ENCODE measurements around the gene RAB4B.

The RAB4B gene

DNA sequence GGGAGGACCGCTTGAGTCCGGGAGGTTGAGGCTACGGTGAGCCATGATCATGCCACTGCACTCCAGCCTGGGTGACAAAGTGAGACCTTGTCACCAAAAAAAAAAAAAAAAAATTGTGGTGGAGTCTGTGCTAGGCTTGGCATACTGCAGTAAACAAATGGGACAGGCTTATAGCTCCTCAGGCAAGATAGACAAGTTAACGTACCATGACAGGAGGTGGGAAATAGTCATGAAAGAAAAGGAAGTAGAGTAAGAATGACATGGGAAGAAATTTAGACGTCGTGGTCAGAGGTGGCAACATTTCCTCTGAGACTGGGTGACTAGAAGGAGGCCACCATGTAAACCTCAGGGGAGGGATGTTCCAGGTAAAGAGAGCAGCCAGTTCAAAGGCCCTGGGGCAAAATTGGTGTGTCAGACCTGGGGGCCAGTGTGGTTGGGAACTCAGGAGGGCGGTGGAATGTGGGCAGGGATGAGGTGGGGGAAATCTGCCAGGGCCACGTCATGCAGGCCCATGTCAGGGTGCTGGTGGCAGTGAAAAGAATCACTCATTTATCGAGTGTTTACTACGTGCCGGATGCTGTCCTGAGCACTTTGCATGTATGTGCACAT is 21.4 kb upstream of the RAB4B start:
- Histone ChIP-seq H3K79me1 (ENCODE audit: low read depth, low read length) (peaks cover 18% of the 10 kb centered on the region), H3K9me3 (replicated peaks in 1 of 2; ENCODE audit: control insufficient read depth in 2 of 2, insufficient read depth in 1 of 2, low read depth in 1 of 2, low read length in 2 of 2) (peaks cover 2 to 3% of the 10 kb centered on the region in 2 donors), H3K4me2 (ENCODE audit: insufficient read depth, low read length, poor library complexity, severe bottlenecking) (no peak overlapping the region), H3K18ac (ENCODE audit: low read length) (no peak overlapping the region), H2BK120ac (ENCODE audit: low read depth, low read length) (no peak overlapping the region), H2AK5ac (ENCODE audit: low read depth, low read length) (no peak overlapping the region), H3K36me3 (replicated peaks in 1 of 2; ENCODE audit: control insufficient read depth in 2 of 2, insufficient read depth in 2 of 2, low read length in 2 of 2) (peaks cover 55 to 90% of the 10 kb centered on the region in 2 donors), H2BK5ac (ENCODE audit: low read length) (no peak overlapping the region), H3K27me3 (ENCODE audit: control insufficient read depth in 3 of 3, insufficient read depth in 3 of 3, low read depth in 1 of 3, low read length in 3 of 3) (no peaks in the 10 kb centered on the region), H4K91ac (ENCODE audit: low read depth, low read length, poor library complexity) (no peak overlapping the region), H3K23ac (ENCODE audit: low read depth, low read length, poor library complexity) (no peak overlapping the region), H3K4me1 (ENCODE audit: control insufficient read depth in 2 of 2, insufficient read depth in 1 of 2, low read depth in 1 of 2, low read length in 2 of 2) (peaks cover 4 to 7% of the 10 kb centered on the region in 2 donors), H3K4ac (ENCODE audit: low read length) (no peak overlapping the region), H3K4me3 (ENCODE audit: low read length in 2 of 2) (no peak overlapping the region), H2BK15ac (ENCODE audit: low read length) (no peak overlapping the region), H4K8ac (ENCODE audit: low read depth, low read length) (no peak overlapping the region), H3K9ac (ENCODE audit: low read depth, low read length, poor library complexity) (no peak overlapping the region), H2BK12ac (ENCODE audit: low read length) (no peak overlapping the region), H2AFZ (ENCODE audit: low read length) (no peak overlapping the region), H3K27ac (replicated peaks; ENCODE audit: low read length) (no peak overlapping the region), H3K14ac (ENCODE audit: low read length) (no peak overlapping the region)
- no CpG with 5 or more reads among the region's 11 CpGs for WGBS, 2 donors (ENCODE audit: extremely low coverage in 2 of 2, insufficient read length in 2 of 2, insufficient replicate concordance in 1 of 2)
- no peak for DNase-seq (ENCODE audit: low spot score)

DNA sequence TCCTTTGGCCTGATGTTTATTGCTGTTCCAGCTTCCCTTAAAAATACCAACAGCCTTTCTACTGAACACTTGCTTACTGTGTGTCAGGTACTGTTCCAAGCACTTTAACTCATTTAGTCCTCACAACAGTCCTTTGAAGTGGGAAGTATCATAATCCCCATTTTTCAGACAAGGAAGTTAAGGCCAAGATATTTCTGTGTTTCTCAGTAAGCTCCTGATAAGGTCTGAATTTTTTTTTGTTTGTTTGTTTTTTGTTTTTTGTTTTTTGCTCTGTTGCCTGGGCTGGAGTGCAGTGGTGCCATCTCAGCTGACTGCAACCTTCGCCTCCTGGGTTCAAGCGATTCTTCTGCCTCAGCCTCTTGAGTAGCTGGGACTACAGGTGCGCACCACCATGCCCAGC is 19.6 kb upstream of the RAB4B start:
- H3K4ac ChIP-seq (ENCODE audit: low read length), result no peak overlapping the region
- no peak for DNase-seq (ENCODE audit: low spot score)
- H3K9me3 ChIP-seq (replicated peaks in 1 of 2; ENCODE audit: control insufficient read depth in 2 of 2, insufficient read depth in 1 of 2, low read depth in 1 of 2, low read length in 2 of 2), result peaks cover 0 to 2% of the 10 kb centered on the region in 2 donors
- H2BK12ac ChIP-seq (ENCODE audit: low read length), result no peak overlapping the region
- H2BK15ac ChIP-seq (ENCODE audit: low read length), result no peak overlapping the region
- H4K8ac ChIP-seq (ENCODE audit: low read depth, low read length), result no peak overlapping the region
- H3K27me3 ChIP-seq (ENCODE audit: control insufficient read depth in 3 of 3, insufficient read depth in 3 of 3, low read depth in 1 of 3, low read length in 3 of 3), result no peaks in the 10 kb centered on the region
- H3K4me3 ChIP-seq (ENCODE audit: low read length in 2 of 2), result no peak overlapping the region
- peaks cover 0 to 7% of the 10 kb centered on the region in 2 donors for H3K4me1 ChIP-seq (ENCODE audit: control insufficient read depth in 2 of 2, insufficient read depth in 1 of 2, low read depth in 1 of 2, low read length in 2 of 2)
- H2BK5ac ChIP-seq (ENCODE audit: low read length), result no peak overlapping the region
- no peak overlapping the region for H3K18ac ChIP-seq (ENCODE audit: low read length)
- H2AFZ ChIP-seq (ENCODE audit: low read length), result no peak overlapping the region
- no peak overlapping the region for H2AK5ac ChIP-seq (ENCODE audit: low read depth, low read length)
- no peak overlapping the region for H2BK120ac ChIP-seq (ENCODE audit: low read depth, low read length)
- no peak overlapping the region for H3K27ac ChIP-seq (replicated peaks; ENCODE audit: low read length)
- no peak overlapping the region for H3K14ac ChIP-seq (ENCODE audit: low read length)
- no peak overlapping the region for H3K23ac ChIP-seq (ENCODE audit: low read depth, low read length, poor library complexity)
- H3K36me3 ChIP-seq (replicated peaks in 1 of 2; ENCODE audit: control insufficient read depth in 2 of 2, insufficient read depth in 2 of 2, low read length in 2 of 2), result peaks cover 73 to 96% of the 10 kb centered on the region in 2 donors
- peaks cover 20% of the 10 kb centered on the region for H3K79me1 ChIP-seq (ENCODE audit: low read depth, low read length)
- no peak overlapping the region for H4K91ac ChIP-seq (ENCODE audit: low read depth, low read length, poor library complexity)
- H3K4me2 ChIP-seq (ENCODE audit: insufficient read depth, low read length, poor library complexity, severe bottlenecking), result no peak overlapping the region
- WGBS, 2 donors (ENCODE audit: extremely low coverage in 2 of 2, insufficient read length in 2 of 2, insufficient replicate concordance in 1 of 2), result no CpG with 5 or more reads among the region's 3 CpGs
- no peak overlapping the region for H3K9ac ChIP-seq (ENCODE audit: low read depth, low read length, poor library complexity)

DNA sequence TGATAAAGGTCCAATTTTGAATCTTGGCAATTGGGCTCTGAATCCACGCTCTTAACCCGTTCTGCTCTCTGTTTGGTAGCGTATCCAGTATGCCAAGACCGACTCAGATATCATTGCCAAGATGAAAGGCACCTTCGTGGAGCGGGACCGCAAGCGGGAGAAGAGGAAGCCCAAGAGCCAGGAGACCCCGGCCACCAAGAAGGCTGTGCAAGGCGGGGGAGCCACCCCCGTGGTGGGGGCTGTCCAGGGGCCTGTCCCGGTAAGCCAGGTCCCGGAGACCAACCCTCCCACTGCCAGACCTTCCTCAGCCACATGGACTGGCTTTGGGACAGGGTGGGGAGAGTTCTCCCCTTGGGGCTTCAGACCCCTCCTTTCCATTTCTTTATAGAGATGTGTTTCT is 18.7 kb upstream of the RAB4B start:
- H3K27ac ChIP-seq (replicated peaks; ENCODE audit: low read length), result no peak overlapping the region
- H2AFZ ChIP-seq (ENCODE audit: low read length), result no peak overlapping the region
- H3K27me3 ChIP-seq (ENCODE audit: control insufficient read depth in 3 of 3, insufficient read depth in 3 of 3, low read depth in 1 of 3, low read length in 3 of 3), result no peaks in the 10 kb centered on the region
- H3K79me1 ChIP-seq (ENCODE audit: low read depth, low read length), result peaks cover 20% of the 10 kb centered on the region
- H3K4me2 ChIP-seq (ENCODE audit: insufficient read depth, low read length, poor library complexity, severe bottlenecking), result no peak overlapping the region
- no peak overlapping the region for H2BK5ac ChIP-seq (ENCODE audit: low read length)
- H2AK5ac ChIP-seq (ENCODE audit: low read depth, low read length), result no peak overlapping the region
- no peak overlapping the region for H2BK12ac ChIP-seq (ENCODE audit: low read length)
- H3K36me3 ChIP-seq (replicated peaks in 1 of 2; ENCODE audit: control insufficient read depth in 2 of 2, insufficient read depth in 2 of 2, low read length in 2 of 2), result peaks cover 79 to 97% of the 10 kb centered on the region in 2 donors
- no peak overlapping the region for H2BK120ac ChIP-seq (ENCODE audit: low read depth, low read length)
- no peak for DNase-seq (ENCODE audit: low spot score)
- no peak overlapping the region for H2BK15ac ChIP-seq (ENCODE audit: low read length)
- H3K9ac ChIP-seq (ENCODE audit: low read depth, low read length, poor library complexity), result no peak overlapping the region
- H4K91ac ChIP-seq (ENCODE audit: low read depth, low read length, poor library complexity), result no peak overlapping the region
- no peak overlapping the region for H3K4me3 ChIP-seq (ENCODE audit: low read length in 2 of 2)
- H3K4me1 ChIP-seq (ENCODE audit: control insufficient read depth in 2 of 2, insufficient read depth in 1 of 2, low read depth in 1 of 2, low read length in 2 of 2), result peaks cover 0 to 6% of the 10 kb centered on the region in 2 donors
- H4K8ac ChIP-seq (ENCODE audit: low read depth, low read length), result no peak overlapping the region
- WGBS, 2 donors (ENCODE audit: extremely low coverage in 2 of 2, insufficient read length in 2 of 2, insufficient replicate concordance in 1 of 2), result no CpG with 5 or more reads among the region's 13 CpGs
- H3K18ac ChIP-seq (ENCODE audit: low read length), result no peak overlapping the region
- no peak overlapping the region for H3K23ac ChIP-seq (ENCODE audit: low read depth, low read length, poor library complexity)
- no peak overlapping the region for H3K14ac ChIP-seq (ENCODE audit: low read length)
- no peak overlapping the region for H3K4ac ChIP-seq (ENCODE audit: low read length)
- H3K9me3 ChIP-seq (replicated peaks in 1 of 2; ENCODE audit: control insufficient read depth in 2 of 2, insufficient read depth in 1 of 2, low read depth in 1 of 2, low read length in 2 of 2), result peaks cover 0 to 2% of the 10 kb centered on the region in 2 donors

DNA sequence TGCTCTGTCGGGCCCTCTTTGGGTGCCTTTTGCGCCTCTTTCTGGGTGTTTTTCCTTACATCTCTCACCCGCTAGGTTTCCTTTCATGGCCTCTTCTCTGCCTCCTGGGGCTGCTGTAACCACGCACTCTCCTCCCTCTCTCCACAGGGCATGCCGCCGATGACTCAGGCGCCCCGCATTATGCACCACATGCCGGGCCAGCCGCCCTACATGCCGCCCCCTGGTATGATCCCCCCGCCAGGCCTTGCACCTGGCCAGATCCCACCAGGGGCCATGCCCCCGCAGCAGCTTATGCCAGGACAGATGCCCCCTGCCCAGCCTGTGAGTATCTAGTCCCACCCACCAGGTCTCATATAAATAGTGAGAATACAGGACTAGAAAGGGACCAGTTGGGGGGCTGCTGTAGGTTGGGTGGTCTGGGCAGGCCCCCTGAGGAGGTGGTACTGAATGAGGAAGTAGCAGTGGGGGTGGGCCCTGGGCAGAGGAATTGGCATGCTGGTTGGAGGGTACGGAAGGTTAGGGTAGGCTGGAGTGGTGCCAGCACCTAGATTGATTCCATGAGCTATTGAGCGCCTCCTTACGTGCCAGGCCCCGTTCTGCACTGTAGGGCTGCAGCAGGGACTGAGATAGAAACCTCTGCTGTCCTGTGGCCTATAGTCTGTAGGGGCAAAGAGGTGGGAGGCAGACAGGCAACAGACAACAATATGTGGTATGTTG is 15.1 kb upstream of the RAB4B start:
- Histone ChIP-seq H3K9ac (ENCODE audit: low read depth, low read length, poor library complexity) (no peak overlapping the region), H3K14ac (ENCODE audit: low read length) (no peak overlapping the region), H3K4me1 (ENCODE audit: control insufficient read depth in 2 of 2, insufficient read depth in 1 of 2, low read depth in 1 of 2, low read length in 2 of 2) (no peaks in the 10 kb centered on the region), H3K9me3 (replicated peaks in 1 of 2; ENCODE audit: control insufficient read depth in 2 of 2, insufficient read depth in 1 of 2, low read depth in 1 of 2, low read length in 2 of 2) (no peaks in the 10 kb centered on the region), H3K36me3 (replicated peaks in 1 of 2; ENCODE audit: control insufficient read depth in 2 of 2, insufficient read depth in 2 of 2, low read length in 2 of 2) (peaks cover 69 to 97% of the 10 kb centered on the region in 2 donors), H4K8ac (ENCODE audit: low read depth, low read length) (no peak overlapping the region), H3K27me3 (ENCODE audit: control insufficient read depth in 3 of 3, insufficient read depth in 3 of 3, low read depth in 1 of 3, low read length in 3 of 3) (no peaks in the 10 kb centered on the region), H3K18ac (ENCODE audit: low read length) (no peak overlapping the region), H2BK5ac (ENCODE audit: low read length) (no peak overlapping the region), H3K4me2 (ENCODE audit: insufficient read depth, low read length, poor library complexity, severe bottlenecking) (no peak overlapping the region), H2BK15ac (ENCODE audit: low read length) (no peak overlapping the region), H3K79me1 (ENCODE audit: low read depth, low read length) (peaks cover 3% of the 10 kb centered on the region), H3K23ac (ENCODE audit: low read depth, low read length, poor library complexity) (peak overlapping the region; percentile 75), H2BK12ac (ENCODE audit: low read length) (no peak overlapping the region), H2AK5ac (ENCODE audit: low read depth, low read length) (no peak overlapping the region), H2BK120ac (ENCODE audit: low read depth, low read length) (no peak overlapping the region), H2AFZ (ENCODE audit: low read length) (no peak overlapping the region), H4K91ac (ENCODE audit: low read depth, low read length, poor library complexity) (no peak overlapping the region), H3K27ac (replicated peaks; ENCODE audit: low read length) (no peak overlapping the region), H3K4me3 (ENCODE audit: low read length in 2 of 2) (no peak overlapping the region), H3K4ac (ENCODE audit: low read length) (no peak overlapping the region)
- no peak for DNase-seq (ENCODE audit: low spot score)
- WGBS, 2 donors (ENCODE audit: extremely low coverage in 2 of 2, insufficient read length in 2 of 2, insufficient replicate concordance in 1 of 2), result no CpG with 5 or more reads among the region's 17 CpGs
